ENCODE measurements around the gene ANO10. TPM values are rescaled to one million over a fixed set of nuclear protein-coding genes. Genes with fewer than 3 reads are reported as not detected.
A peak's percentile ranks its signal among the peaks of the same experiment; 100 is the strongest.

ANO10 gene
- total and polyA plus RNA-seq, 7 experiments from 2014 or later = 6.1 to 13.6 (median 9.3) TPM

- no peaks in the 10 kb centered on the region for H3K36me3 ChIP-seq (ENCODE audit: control insufficient read depth in 2 of 3, insufficient read depth in 3 of 3, low read length in 3 of 3)
- no peak overlapping the region for H3K4me3 Mint-ChIP-seq
- CTCF ChIA-PET = no interaction called here
These were observed 173.7 kb downstream of the ANO10 start for GRCh38 chr3:43448098-43448497.

GRCh38 chr3:43445820-43446219, 176.0 kb downstream of the ANO10 start:
- POLR2A ChIA-PET = interaction anchor here (1.4 kb wide), 1 partner anchor 60 kb away, joined by 7 read pairs; no protein-coding TSS in a partner anchor

More at GRCh38 chr3:43448098-43448497, 173.7 kb downstream of the ANO10 start:
- Mint-ChIP-seq H3K9me3 (peaks cover 0 to 10% (median 0%) of the 10 kb centered on the region in 11 donors), H3K4me1 (peaks cover 0 to 9% (median 4%) of the 10 kb centered on the region in 7 donors), H3K36me3 (peaks cover 0 to 6% (median 0%) of the 10 kb centered on the region in 5 donors), H3K27ac (no peak overlapping the region), H3K27me3 (no peaks in the 10 kb centered on the region)
- Histone ChIP-seq H3K27me3 (ENCODE audit: control insufficient read depth in 2 of 2, insufficient read depth in 2 of 2, low read length in 2 of 2) (no peaks in the 10 kb centered on the region), H3K4me1 (ENCODE audit: control insufficient read depth in 2 of 2, insufficient read depth in 2 of 2, low read length in 2 of 2) (no peaks in the 10 kb centered on the region), H3K27ac (ENCODE audit: low read depth, low read length) (no peak overlapping the region), H3K9me3 (ENCODE audit: control insufficient read depth in 2 of 3, low read length in 3 of 3) (no peaks in the 10 kb centered on the region), H3K4me3 (ENCODE audit: low read length) (no peak overlapping the region)
- POLR2A ChIA-PET = no interaction called here
- no peak for DNase-seq
- intact Hi-C loops (cut with micrococcal nuclease) = no loop called here
- ATAC-seq = no peak

DNA sequence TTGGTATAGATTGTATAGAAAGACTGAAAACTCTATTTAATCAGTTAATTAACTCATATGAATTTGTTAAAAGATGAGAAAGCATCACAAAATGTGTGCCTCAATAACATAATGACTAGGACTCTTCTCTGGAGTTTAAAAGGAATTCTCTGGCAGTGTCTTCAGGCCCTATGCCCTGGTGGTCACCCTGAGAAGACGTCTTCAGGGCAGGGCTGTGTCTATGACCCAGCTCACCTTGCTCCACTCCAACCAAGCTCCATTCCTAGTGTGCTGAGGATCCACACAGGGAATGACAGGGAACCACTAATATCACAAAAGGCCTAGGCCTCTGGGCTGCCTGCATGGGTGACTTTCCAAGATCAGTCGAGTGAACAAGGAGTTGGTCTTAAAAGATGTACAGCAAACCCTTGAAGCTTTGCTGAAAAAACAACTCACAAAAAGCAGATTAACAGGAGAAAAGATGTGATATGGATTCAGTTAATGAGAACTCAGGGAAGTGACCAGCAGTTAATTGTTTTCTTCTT, 178.9 kb downstream of the ANO10 start:
- Mint-ChIP-seq H3K9me3 (peaks cover 2 to 18% (median 8%) of the 10 kb centered on the region in 11 donors), H3K4me1 (peaks cover 6 to 19% (median 8%) of the 10 kb centered on the region in 7 donors), H3K27ac (peak overlapping the region in 1 of 9 donors; percentile 92), H3K36me3 (peaks cover 7 to 17% (median 13%) of the 10 kb centered on the region in 5 donors), H3K27me3 (no peaks in the 10 kb centered on the region), H3K4me3 (no peak overlapping the region)
- Histone ChIP-seq H3K36me3 (ENCODE audit: control insufficient read depth in 2 of 3, insufficient read depth in 3 of 3, low read length in 3 of 3) (no peaks in the 10 kb centered on the region), H3K4me1 (ENCODE audit: control insufficient read depth in 2 of 2, insufficient read depth in 2 of 2, low read length in 2 of 2) (no peaks in the 10 kb centered on the region), H3K4me3 (ENCODE audit: low read length) (no peak overlapping the region), H3K27me3 (ENCODE audit: control insufficient read depth in 2 of 2, insufficient read depth in 2 of 2, low read length in 2 of 2) (no peaks in the 10 kb centered on the region), H3K9me3 (ENCODE audit: control insufficient read depth in 2 of 3, low read length in 3 of 3) (no peaks in the 10 kb centered on the region), H3K27ac (ENCODE audit: low read depth, low read length) (no peak overlapping the region)
- intact Hi-C loops (cut with micrococcal nuclease) = no loop called here
- CTCF ChIA-PET = no interaction called here
- ATAC-seq (no peak), DNase-seq (no peak)
- POLR2A ChIA-PET = no interaction called here

More at GRCh38 chr3:43445820-43446219, 176.0 kb downstream of the ANO10 start:
- Histone ChIP-seq H3K4me1 (ENCODE audit: control insufficient read depth in 2 of 2, insufficient read depth in 2 of 2, low read length in 2 of 2) (no peaks in the 10 kb centered on the region), H3K27me3 (ENCODE audit: control insufficient read depth in 2 of 2, insufficient read depth in 2 of 2, low read length in 2 of 2) (no peaks in the 10 kb centered on the region), H3K27ac (ENCODE audit: low read depth, low read length) (no peak overlapping the region), H3K9me3 (ENCODE audit: control insufficient read depth in 2 of 3, low read length in 3 of 3) (no peaks in the 10 kb centered on the region), H3K36me3 (ENCODE audit: control insufficient read depth in 2 of 3, insufficient read depth in 3 of 3, low read length in 3 of 3) (no peaks in the 10 kb centered on the region), H3K4me3 (ENCODE audit: low read length) (no peak overlapping the region)
- CTCF ChIA-PET = interaction anchor here (0.6 to 1.0 kb wide), 2 partner anchors 8 to 1591 kb away, joined by 4 to 8 read pairs; no protein-coding TSS in a partner anchor
- intact Hi-C loops (cut with micrococcal nuclease) = no loop called here
- H3K4me3 Mint-ChIP-seq = no peak overlapping the region
- H3K27ac Mint-ChIP-seq = no peak overlapping the region
- H3K36me3 Mint-ChIP-seq = peaks cover 0 to 6% (median 0%) of the 10 kb centered on the region in 5 donors
- ATAC-seq (no peak), DNase-seq (no peak)
- H3K9me3 Mint-ChIP-seq = peaks cover 0 to 10% (median 0%) of the 10 kb centered on the region in 11 donors
- no peaks in the 10 kb centered on the region for H3K27me3 Mint-ChIP-seq
- H3K4me1 Mint-ChIP-seq = peaks cover 2 to 9% (median 8%) of the 10 kb centered on the region in 7 donors

- CTCF ChIA-PET = no interaction called here
- Histone ChIP-seq H3K4me1 (ENCODE audit: control insufficient read depth in 2 of 2, insufficient read depth in 2 of 2, low read length in 2 of 2) (no peaks in the 10 kb centered on the region), H3K27ac (ENCODE audit: low read depth, low read length) (no peak overlapping the region), H3K27me3 (ENCODE audit: control insufficient read depth in 2 of 2, insufficient read depth in 2 of 2, low read length in 2 of 2) (no peaks in the 10 kb centered on the region), H3K9me3 (ENCODE audit: control insufficient read depth in 2 of 3, low read length in 3 of 3) (no peaks in the 10 kb centered on the region), H3K4me3 (ENCODE audit: low read length) (no peak overlapping the region), H3K36me3 (ENCODE audit: control insufficient read depth in 2 of 3, insufficient read depth in 3 of 3, low read length in 3 of 3) (no peaks in the 10 kb centered on the region)
- POLR2A ChIA-PET = interaction anchor here (0.7 to 1.5 kb wide), 2 partner anchors 42 to 98 kb away, joined by 3 to 4 read pairs; no protein-coding TSS in a partner anchor
- DNase-seq (no peak), ATAC-seq (no peak)
- Mint-ChIP-seq H3K4me3 (no peak overlapping the region), H3K36me3 (peaks cover 12 to 35% (median 21%) of the 10 kb centered on the region in 5 donors), H3K27ac (no peak overlapping the region), H3K27me3 (no peaks in the 10 kb centered on the region), H3K4me1 (peaks cover 0 to 12% (median 6%) of the 10 kb centered on the region in 7 donors), H3K9me3 (peaks cover 2 to 30% (median 9%) of the 10 kb centered on the region in 11 donors)
- intact Hi-C loops (cut with micrococcal nuclease) = no loop called here
These were observed 185.2 kb downstream of the ANO10 start for GRCh38 chr3:43436507-43437140.

DNA sequence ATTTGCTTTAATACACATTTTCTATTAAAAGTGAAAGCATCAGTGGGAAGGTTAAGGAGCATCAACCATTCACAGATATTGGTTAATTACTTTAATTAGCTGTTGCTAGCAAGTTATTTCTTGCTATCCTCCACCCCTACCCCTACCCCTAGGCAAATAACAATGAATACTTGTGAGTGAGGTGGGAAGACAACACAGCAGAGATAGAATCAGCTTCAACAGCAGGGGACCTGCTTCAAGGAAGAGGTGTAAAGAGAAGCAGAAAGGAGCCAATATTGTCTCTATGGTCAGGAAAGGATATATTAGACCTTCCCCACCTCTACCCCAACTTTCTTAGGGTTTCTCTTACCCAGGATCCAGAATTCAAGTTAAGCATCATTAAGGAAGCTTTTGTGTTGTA, 186.1 kb downstream of the ANO10 start:
- Histone ChIP-seq H3K4me1 (ENCODE audit: control insufficient read depth in 2 of 2, insufficient read depth in 2 of 2, low read length in 2 of 2) (no peaks in the 10 kb centered on the region), H3K27me3 (ENCODE audit: control insufficient read depth in 2 of 2, insufficient read depth in 2 of 2, low read length in 2 of 2) (no peaks in the 10 kb centered on the region), H3K4me3 (ENCODE audit: low read length) (no peak overlapping the region), H3K36me3 (ENCODE audit: control insufficient read depth in 2 of 3, insufficient read depth in 3 of 3, low read length in 3 of 3) (no peaks in the 10 kb centered on the region), H3K9me3 (ENCODE audit: control insufficient read depth in 2 of 3, low read length in 3 of 3) (no peaks in the 10 kb centered on the region), H3K27ac (ENCODE audit: low read depth, low read length) (no peak overlapping the region)
- DNase-seq = no peak
- Mint-ChIP-seq H3K9me3 (peaks cover 2 to 30% (median 9%) of the 10 kb centered on the region in 11 donors), H3K27me3 (peaks cover 0 to 1% (median 0%) of the 10 kb centered on the region in 5 donors), H3K4me1 (peaks cover 0 to 9% (median 3%) of the 10 kb centered on the region in 7 donors), H3K36me3 (peaks cover 16 to 36% (median 28%) of the 10 kb centered on the region in 5 donors), H3K27ac (no peak overlapping the region), H3K4me3 (no peak overlapping the region)
- POLR2A ChIA-PET = interaction anchor here (0.6 to 1.5 kb wide), 2 partner anchors 43 to 102 kb away, joined by 3 to 4 read pairs; no protein-coding TSS in a partner anchor
- CTCF ChIA-PET = no interaction called here
- ATAC-seq = no peak
- intact Hi-C loops (cut with micrococcal nuclease) = no loop called here

- no peak overlapping the region for H3K4me3 ChIP-seq (ENCODE audit: low read length)
- Mint-ChIP-seq H3K9me3 (peaks cover 2 to 23% (median 8%) of the 10 kb centered on the region in 11 donors), H3K27ac (no peak overlapping the region), H3K27me3 (peaks cover 0 to 1% (median 0%) of the 10 kb centered on the region in 5 donors), H3K36me3 (peaks cover 14 to 30% (median 22%) of the 10 kb centered on the region in 5 donors), H3K4me3 (no peak overlapping the region), H3K4me1 (no peaks in the 10 kb centered on the region)
- no peak overlapping the region for H3K27ac ChIP-seq (ENCODE audit: low read depth, low read length)
- intact Hi-C loops (cut with micrococcal nuclease) = no loop called here
- H3K27me3 ChIP-seq (ENCODE audit: control insufficient read depth in 2 of 2, insufficient read depth in 2 of 2, low read length in 2 of 2) = no peaks in the 10 kb centered on the region
- CTCF ChIA-PET = no interaction called here
- H3K36me3 ChIP-seq (ENCODE audit: control insufficient read depth in 2 of 3, insufficient read depth in 3 of 3, low read length in 3 of 3) = no peaks in the 10 kb centered on the region
- no peak for ATAC-seq
- H3K9me3 ChIP-seq (ENCODE audit: control insufficient read depth in 2 of 3, low read length in 3 of 3) = no peaks in the 10 kb centered on the region
- H3K4me1 ChIP-seq (ENCODE audit: control insufficient read depth in 2 of 2, insufficient read depth in 2 of 2, low read length in 2 of 2) = no peaks in the 10 kb centered on the region
- DNase-seq = no peak
- POLR2A ChIA-PET = no interaction called here
These were observed 187.4 kb downstream of the ANO10 start for GRCh38 chr3:43434431-43434830.
